ENCODE data around the gene NR3C1. TPM values are rescaled to one million over a fixed set of nuclear protein-coding genes. Genes with fewer than 3 reads are reported as not detected.

Gene NR3C1
- total RNA-seq, 1 experiment from 2014 or later, result 17.5 TPM

DNA sequence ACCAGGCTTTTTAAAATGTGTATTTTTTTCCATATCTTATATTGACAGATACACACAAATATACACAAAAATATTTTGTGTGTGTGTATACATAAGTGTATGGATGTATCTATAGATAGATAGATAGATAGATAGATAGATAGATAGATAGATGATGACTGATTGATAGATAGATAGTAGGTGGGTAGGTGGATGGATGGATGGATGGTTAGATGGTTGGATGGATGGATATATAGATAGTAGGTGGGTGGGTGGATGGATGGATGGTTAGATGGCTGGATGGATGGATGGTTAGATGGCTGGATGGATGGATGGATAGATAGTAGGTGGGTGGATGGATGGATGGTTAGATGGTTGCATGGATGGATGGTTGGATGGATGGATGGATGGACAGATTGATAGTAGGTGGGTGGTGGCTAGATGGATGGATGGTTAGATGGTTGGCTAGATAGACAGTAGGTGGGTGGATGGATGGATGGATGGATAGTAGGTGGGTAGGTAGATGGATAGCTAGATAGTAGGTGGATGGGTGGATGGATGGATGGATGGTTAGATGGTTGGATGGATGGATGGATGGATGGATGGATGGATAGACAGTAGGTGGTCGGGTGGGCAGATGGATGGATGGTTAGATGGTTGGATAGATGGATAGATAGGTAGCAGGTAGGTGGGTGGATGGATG, 156.2 kb downstream of the NR3C1 start:
- CTCF ChIA-PET, result no interaction called here

DNA sequence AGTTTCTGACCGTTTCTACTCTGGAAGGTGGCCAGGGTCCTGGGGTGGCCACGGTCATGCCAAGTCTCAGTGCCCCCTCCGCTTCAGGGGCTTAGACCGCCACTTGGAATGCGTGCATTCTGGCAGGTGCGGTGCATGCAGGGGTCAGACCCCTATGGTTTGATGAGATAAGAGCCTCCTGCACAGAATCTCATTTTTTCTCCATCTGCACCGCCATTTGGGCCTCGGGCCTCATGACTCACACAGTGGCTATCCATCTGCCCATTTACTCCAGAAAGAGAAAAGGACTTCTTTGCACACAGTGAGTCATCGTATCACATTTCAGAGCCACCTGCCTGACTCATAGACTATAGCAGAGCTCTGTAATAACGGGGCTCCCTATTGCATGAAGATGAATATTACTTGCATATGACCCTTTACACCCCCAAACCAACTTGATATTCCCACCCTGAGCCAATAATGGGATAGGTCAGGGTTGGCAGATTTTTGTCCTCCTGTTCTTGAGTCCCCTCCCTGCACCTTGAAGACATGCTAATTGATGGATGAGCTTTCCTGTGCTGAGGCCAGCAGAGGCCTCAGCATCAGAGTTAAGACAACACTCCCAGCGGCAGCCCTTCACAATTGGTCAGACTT, 157.4 kb downstream of the NR3C1 start:
- POLR2A ChIA-PET, result no interaction called here
- DNase-seq, result no peak
- no peaks in the 10 kb centered on the region for H3K9me3 ChIP-seq
- peaks cover 14% of the 10 kb centered on the region for H3K4me1 ChIP-seq
- no TSS peak for BruUV-seq (replicated peaks)
- Mint-ChIP-seq H3K4me3 (ENCODE audit: unreplicated experiment) (no peak overlapping the region), H3K27ac (ENCODE audit: unreplicated experiment) (no peak overlapping the region), H3K27me3 (ENCODE audit: insufficient read depth, unreplicated experiment) (no peaks in the 10 kb centered on the region), H3K9me3 (ENCODE audit: unreplicated experiment) (peaks cover 8% of the 10 kb centered on the region), H3K36me3 (ENCODE audit: insufficient read depth, unreplicated experiment) (no peaks in the 10 kb centered on the region), H3K4me1 (ENCODE audit: low read depth, unreplicated experiment) (peaks cover 15% of the 10 kb centered on the region)
- H3K4me3 ChIP-seq (ENCODE audit: low read depth, low read length), result no peak overlapping the region
- intact Hi-C loops (cut with micrococcal nuclease; ENCODE audit: unreplicated experiment), result no loop called here
- H3K27me3 ChIP-seq (replicated peaks; ENCODE audit: control insufficient read depth, insufficient read depth, low read length), result no peaks in the 10 kb centered on the region
- TF ChIP-seq, protein P1, sequence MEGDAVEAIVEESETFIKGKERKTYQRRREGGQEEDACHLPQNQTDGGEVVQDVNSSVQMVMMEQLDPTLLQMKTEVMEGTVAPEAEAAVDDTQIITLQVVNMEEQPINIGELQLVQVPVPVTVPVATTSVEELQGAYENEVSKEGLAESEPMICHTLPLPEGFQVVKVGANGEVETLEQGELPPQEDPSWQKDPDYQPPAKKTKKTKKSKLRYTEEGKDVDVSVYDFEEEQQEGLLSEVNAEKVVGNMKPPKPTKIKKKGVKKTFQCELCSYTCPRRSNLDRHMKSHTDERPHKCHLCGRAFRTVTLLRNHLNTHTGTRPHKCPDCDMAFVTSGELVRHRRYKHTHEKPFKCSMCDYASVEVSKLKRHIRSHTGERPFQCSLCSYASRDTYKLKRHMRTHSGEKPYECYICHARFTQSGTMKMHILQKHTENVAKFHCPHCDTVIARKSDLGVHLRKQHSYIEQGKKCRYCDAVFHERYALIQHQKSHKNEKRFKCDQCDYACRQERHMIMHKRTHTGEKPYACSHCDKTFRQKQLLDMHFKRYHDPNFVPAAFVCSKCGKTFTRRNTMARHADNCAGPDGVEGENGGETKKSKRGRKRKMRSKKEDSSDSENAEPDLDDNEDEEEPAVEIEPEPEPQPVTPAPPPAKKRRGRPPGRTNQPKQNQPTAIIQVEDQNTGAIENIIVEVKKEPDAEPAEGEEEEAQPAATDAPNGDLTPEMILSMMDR (IDR thresholded peaks at IDR 0.05; ENCODE audit: insufficient read depth in 1 of 2, low read depth in 1 of 2, low read length in 1 of 2, severe bottlenecking in 1 of 2, unreplicated experiment in 1 of 2), result no peak
- CTCF ChIA-PET, result no interaction called here
- no peaks in the 10 kb centered on the region for H3K36me3 ChIP-seq (ENCODE audit: control insufficient read depth, insufficient read depth, low read length)

More for the DNA sequence above, 156.2 kb downstream of the NR3C1 start:
- Histone ChIP-seq H3K27me3 (replicated peaks; ENCODE audit: control insufficient read depth, insufficient read depth, low read length) (no peaks in the 10 kb centered on the region), H3K9me3 (no peaks in the 10 kb centered on the region), H3K4me3 (ENCODE audit: low read depth, low read length) (no peak overlapping the region), H3K36me3 (ENCODE audit: control insufficient read depth, insufficient read depth, low read length) (no peaks in the 10 kb centered on the region), H3K4me1 (peaks cover 24% of the 10 kb centered on the region)
- no peak overlapping the region for H3K4me3 Mint-ChIP-seq (ENCODE audit: unreplicated experiment)
- POLR2A ChIA-PET, result no interaction called here
- intact Hi-C loops (cut with micrococcal nuclease; ENCODE audit: unreplicated experiment), result no loop called here
- peaks cover 22% of the 10 kb centered on the region for H3K4me1 Mint-ChIP-seq (ENCODE audit: low read depth, unreplicated experiment)
- H3K27me3 Mint-ChIP-seq (ENCODE audit: insufficient read depth, unreplicated experiment), result no peaks in the 10 kb centered on the region
- peaks cover 8% of the 10 kb centered on the region for H3K9me3 Mint-ChIP-seq (ENCODE audit: unreplicated experiment)
- TF ChIP-seq, protein P1 (IDR thresholded peaks at IDR 0.05; ENCODE audit: insufficient read depth in 1 of 2, low read depth in 1 of 2, low read length in 1 of 2, severe bottlenecking in 1 of 2, unreplicated experiment in 1 of 2), result no peak
- no peak for DNase-seq
- no peak overlapping the region for H3K27ac Mint-ChIP-seq (ENCODE audit: unreplicated experiment)
- no peaks in the 10 kb centered on the region for H3K36me3 Mint-ChIP-seq (ENCODE audit: insufficient read depth, unreplicated experiment)
- BruUV-seq (replicated peaks), result no TSS peak

DNA sequence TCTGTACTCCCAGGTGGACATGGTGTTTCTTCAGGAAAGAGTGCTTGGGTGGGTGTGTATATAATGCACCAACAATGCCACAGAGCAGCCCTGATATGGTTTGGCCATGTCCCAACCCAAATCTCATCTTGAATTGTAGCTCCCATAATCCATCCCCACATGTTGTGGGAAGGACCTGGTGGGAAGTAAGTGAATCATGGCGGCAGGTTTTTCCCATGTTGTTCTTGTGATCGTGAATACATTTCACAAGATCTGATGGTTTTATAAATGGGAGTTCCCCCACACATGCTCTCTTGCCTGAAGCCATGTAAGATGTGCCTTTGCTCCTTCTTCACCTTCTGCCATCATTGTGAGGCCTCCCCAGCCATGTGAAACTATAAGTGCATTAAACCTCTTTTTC, 158.5 kb downstream of the NR3C1 start:
- H3K27me3 Mint-ChIP-seq (ENCODE audit: insufficient read depth, unreplicated experiment), result no peaks in the 10 kb centered on the region
- CTCF ChIA-PET, result no interaction called here
- H3K4me3 Mint-ChIP-seq (ENCODE audit: unreplicated experiment), result no peak overlapping the region
- BruUV-seq (replicated peaks), result no TSS peak
- TF ChIP-seq, protein P1 (IDR thresholded peaks at IDR 0.05; ENCODE audit: insufficient read depth in 1 of 2, low read depth in 1 of 2, low read length in 1 of 2, severe bottlenecking in 1 of 2, unreplicated experiment in 1 of 2), result no peak
- Histone ChIP-seq H3K36me3 (ENCODE audit: control insufficient read depth, insufficient read depth, low read length) (no peaks in the 10 kb centered on the region), H3K4me3 (ENCODE audit: low read depth, low read length) (no peak overlapping the region), H3K4me1 (peaks cover 14% of the 10 kb centered on the region), H3K9me3 (no peaks in the 10 kb centered on the region), H3K27me3 (replicated peaks; ENCODE audit: control insufficient read depth, insufficient read depth, low read length) (no peaks in the 10 kb centered on the region)
- POLR2A ChIA-PET, result interaction anchor here (0.6 kb wide), 1 partner anchor 13 kb away, joined by 3 read pairs; no protein-coding TSS in a partner anchor
- H3K4me1 Mint-ChIP-seq (ENCODE audit: low read depth, unreplicated experiment), result peaks cover 15% of the 10 kb centered on the region
- no peaks in the 10 kb centered on the region for H3K36me3 Mint-ChIP-seq (ENCODE audit: insufficient read depth, unreplicated experiment)
- DNase-seq, result no peak
- peaks cover 8% of the 10 kb centered on the region for H3K9me3 Mint-ChIP-seq (ENCODE audit: unreplicated experiment)
- H3K27ac Mint-ChIP-seq (ENCODE audit: unreplicated experiment), result no peak overlapping the region
- intact Hi-C loops (cut with micrococcal nuclease; ENCODE audit: unreplicated experiment), result no loop called here
